Heart right ventricle (tissue), 16 donors: ENCODE results near the gene PCBP1. TPM values are rescaled to one million over a fixed set of nuclear protein-coding genes. Genes with fewer than 3 reads are reported as not detected.
"Not testable (repeated sequence)": the region's sequence is repeated elsewhere in the genome, so short reads cannot be mapped to it uniquely, and the experiment has no call there.

ENCODE experiments used
- ATAC-seq, 8 donors: fragments of 200-7000 bp; cut with Tn5 transposase; one replicate each; pipeline ENCODE4 v1.9.1; 2020; ENCODE audit warnings: mild to moderate bottlenecking in 8 of 8, moderate library complexity in 8 of 8, moderate number of reproducible peaks in 1 of 8
- DNase-seq, 2 donors: peaks; one replicate each; pipeline ENCODE4 v3.0.0-alpha.2; 2020
- H3K27ac ChIP-seq, 10 donors: fragments of 200-600 bp; sonication (generic) in 2 of 10; one replicate each; pipeline versions ENCODE4 v1.5.0 to v1.8.0; 2020 to 2022; ENCODE audit warnings: mild to moderate bottlenecking in 3 of 10
- H3K27me3 ChIP-seq, 7 donors: fragments of 200-600 bp; one replicate each; pipeline ENCODE4 v1.8.0; 2021 to 2022; ENCODE audit warnings: mild to moderate bottlenecking in 2 of 7
- H3K36me3 ChIP-seq, 9 donors: fragments of 200-600 bp; sonication (generic) in 1 of 9; one replicate each; pipeline versions ENCODE4 v1.5.0 to v1.8.0; 2020 to 2022; ENCODE audit warnings: mild to moderate bottlenecking in 2 of 9
- H3K4me1 ChIP-seq, 9 donors: fragments of 200-600 bp; sonication (generic) in 1 of 9; one replicate each; pipeline versions ENCODE4 v1.5.0 to v1.8.0; 2020 to 2022; ENCODE audit warnings: mild to moderate bottlenecking in 4 of 9
- H3K4me3 ChIP-seq, 10 donors: fragments of 200-600 bp; sonication (generic) in 2 of 10; one replicate each; pipeline versions ENCODE4 v1.5.0 to v1.8.0; 2020 to 2022; ENCODE audit warnings: mild to moderate bottlenecking in 7 of 10, moderate library complexity in 2 of 10
- H3K9me3 ChIP-seq, 11 donors: fragments of 200-600 bp in 10 of 11; sonication (generic) in 2 of 11; one replicate each; pipeline versions ENCODE4 v1.5.0 to v1.8.0; 2013 to 2022; ENCODE audit warnings: mild to moderate bottlenecking in 2 of 11, control low read depth in 1 of 11, moderate library complexity in 1 of 11
- WGBS, 2 donors: extraction: QIAGEN DNeasy Blood & Tissue Kit; methylation state at CpG; one replicate each; pipeline ENCODE4 v1.1.7; 2013; ENCODE audit warnings: inconsistent platforms in 1 of 2; 5-methylcytosine and 5-hydroxymethylcytosine counted together
- intact Hi-C, 10 donors: fragments of 100-400 bp; cut with DNase I; formaldehyde crosslinking; loops; one replicate each; pipeline versions ENCODE4 v1.11.1 to v1.14.2; 2022
- polyA plus RNA-seq, 2 donors: library from polyadenylated mRNA; stranded (reverse); fragments of 200-250 nt; gene quantifications; one replicate each; pipeline ENCODE4 v1.2.3, GENCODE V29; 2013
- total RNA-seq, 10 donors: library from RNA; stranded (reverse); fragmentation: NEBNext Ultra II Directional in 3 of 10; extraction: Animal tissue kit (Norgen Biotek cat#: 25700) in 3 of 10; gene quantifications; one replicate each; pipeline versions ENCODE4 v1.2.1 to v1.2.4, GENCODE V29; 2021 to 2023
- TF ChIP-seq, protein P1 (sequence below), 9 donors: fragments of 200-600 bp; sonication (generic) in 2 of 9; IDR thresholded peaks; one replicate each; pipeline versions ENCODE4 v1.5.0 to v1.8.0; 2021 to 2022; ENCODE audit warnings: antibody characterized with exemption in 9 of 9, mild to moderate bottlenecking in 5 of 9, moderate library complexity in 1 of 9
- donor health status: Arrhythmogenic right ventricular cardiomyopathy.
- donor health status: ischemic (EF 13 %, LVEDD 7.1; RV severe dilation, severe dysfunction).
- donor health status: healthy with polysubstance abuse.
- donor health status: DM: no; HTN: yes; CAD: no.
- donor health status: DM: no; HTN: no; CAD: no.
- donor health status: ischemic (EF 25% LVEDD 6.9; RV normal size, moderate dysfunction).
- donor health status: ischemic (EF 25% LVEDD 5.7; RV mildly dilated, moderate dysfunction).
- donor health status: healthy.
- donor health status: DM: yes; HTN: yes; CAD: no.
- donor health status: Ischemic cardiomyopathy.
- donor health status: ischemic (EF 35%, LVEDD 5.7; RV mildly dilated, moderate dysfunction).
- donor health status: nonischemic (EF 11% LVEDD 7.7; RV severe dilation, severe dysfunction).
- donor health status: DM: yes; HTN: yes; CAD: no.
- donor health status: PGD.
- donor health status: ischemic (EF 29% LVEDD 5.4; RV normal size, mild dysfunction).
- donor health status: nonischemic (EF 23%, LVEDD 6.1; RV moderate dilation, normal function).

The PCBP1 gene
- total and polyA plus RNA-seq, 12 donors, result 197 to 288 (median 224) TPM

DNA sequence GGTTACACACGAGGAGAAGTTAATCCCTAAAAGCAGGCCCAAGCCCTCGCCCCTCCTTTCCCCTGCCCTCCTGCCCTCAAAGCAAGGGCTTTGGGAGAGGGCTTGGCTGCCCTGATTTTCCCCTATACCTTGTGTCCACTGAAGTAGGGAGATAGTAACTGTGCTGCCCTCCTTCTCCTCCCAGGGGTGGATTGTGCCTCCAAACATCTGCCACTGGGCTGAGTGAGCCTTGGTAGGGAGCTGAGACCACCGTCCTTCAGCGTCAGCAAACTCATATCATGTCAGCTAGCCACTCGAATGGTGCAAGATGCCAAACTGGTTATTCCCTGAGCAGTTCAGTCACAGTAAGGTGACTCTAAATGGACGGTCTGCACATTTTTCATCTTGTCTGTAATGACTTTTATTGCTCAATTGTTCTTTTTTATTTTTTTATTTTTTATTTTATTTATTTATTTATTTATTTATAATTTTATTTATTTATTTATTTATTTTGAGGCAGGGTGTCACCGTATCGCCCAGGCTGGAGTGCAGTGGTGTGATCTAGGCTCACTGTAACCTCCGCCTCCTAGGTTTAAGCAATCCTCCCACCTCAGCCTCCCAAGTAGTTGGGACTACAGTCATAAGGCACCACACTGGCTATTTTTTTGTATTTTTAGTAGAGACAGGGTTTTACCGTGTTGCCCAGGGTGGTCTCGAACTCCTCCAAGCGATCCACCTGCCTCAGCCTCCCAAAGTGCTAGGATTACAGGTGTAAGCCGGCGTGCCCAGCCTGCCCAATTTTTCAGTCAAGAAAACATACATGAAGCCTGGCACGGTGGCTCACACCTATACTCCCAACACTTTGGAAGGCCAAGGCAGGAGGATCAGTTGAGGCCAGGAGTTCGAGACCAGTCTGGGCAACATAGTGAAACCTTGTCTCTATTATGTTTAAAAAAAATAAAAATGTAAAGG, 8.7 kb downstream of the PCBP1 start:
- peak overlapping the region in 9 of 10 donors; percentile 67 to 96 (median 85) for H3K27ac ChIP-seq
- no peaks in the 10 kb centered on the region for H3K27me3 ChIP-seq
- 92 to 94% methylated on average over 16 of the region's 16 CpGs for WGBS, 2 donors
- DNase-seq (no peak), ATAC-seq (peak in 4 of 8 donors; percentile 5 to 14 (median 9))
- intact Hi-C loops, result loop anchor here in 2 of 10 donors (2.0 kb wide), 3 partner anchors 13 to 45 kb away; no protein-coding TSS in a partner anchor
- H3K36me3 ChIP-seq, result peaks cover 0 to 5% (median 0%) of the 10 kb centered on the region in 9 donors
- TF ChIP-seq, protein P1, sequence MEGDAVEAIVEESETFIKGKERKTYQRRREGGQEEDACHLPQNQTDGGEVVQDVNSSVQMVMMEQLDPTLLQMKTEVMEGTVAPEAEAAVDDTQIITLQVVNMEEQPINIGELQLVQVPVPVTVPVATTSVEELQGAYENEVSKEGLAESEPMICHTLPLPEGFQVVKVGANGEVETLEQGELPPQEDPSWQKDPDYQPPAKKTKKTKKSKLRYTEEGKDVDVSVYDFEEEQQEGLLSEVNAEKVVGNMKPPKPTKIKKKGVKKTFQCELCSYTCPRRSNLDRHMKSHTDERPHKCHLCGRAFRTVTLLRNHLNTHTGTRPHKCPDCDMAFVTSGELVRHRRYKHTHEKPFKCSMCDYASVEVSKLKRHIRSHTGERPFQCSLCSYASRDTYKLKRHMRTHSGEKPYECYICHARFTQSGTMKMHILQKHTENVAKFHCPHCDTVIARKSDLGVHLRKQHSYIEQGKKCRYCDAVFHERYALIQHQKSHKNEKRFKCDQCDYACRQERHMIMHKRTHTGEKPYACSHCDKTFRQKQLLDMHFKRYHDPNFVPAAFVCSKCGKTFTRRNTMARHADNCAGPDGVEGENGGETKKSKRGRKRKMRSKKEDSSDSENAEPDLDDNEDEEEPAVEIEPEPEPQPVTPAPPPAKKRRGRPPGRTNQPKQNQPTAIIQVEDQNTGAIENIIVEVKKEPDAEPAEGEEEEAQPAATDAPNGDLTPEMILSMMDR (IDR thresholded peaks at IDR 0.05), result no peak
- H3K9me3 ChIP-seq, result no peaks in the 10 kb centered on the region
- H3K4me1 ChIP-seq, result peaks cover 0 to 44% (median 16%) of the 10 kb centered on the region in 9 donors
- peak overlapping the region in 1 of 10 donors; percentile 4 for H3K4me3 ChIP-seq

DNA sequence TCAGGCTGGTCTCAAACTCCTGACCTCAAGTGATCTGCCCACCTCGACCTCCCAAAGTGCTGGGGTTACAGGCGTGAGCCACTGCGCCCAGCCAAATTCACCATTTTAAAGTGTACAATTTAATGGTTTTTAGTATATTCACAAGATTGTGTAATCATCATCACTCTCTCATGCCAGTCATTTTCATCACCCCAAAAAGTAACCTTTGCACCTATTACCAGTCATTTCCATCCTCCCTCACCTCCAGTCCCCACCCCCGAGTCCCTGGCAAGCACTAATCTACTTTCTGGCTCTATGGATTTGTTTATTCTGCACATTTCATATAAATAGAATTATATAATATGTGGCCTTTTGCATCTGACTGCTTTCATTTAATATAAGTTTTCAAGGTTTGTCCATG, 10.8 kb downstream of the PCBP1 start:
- TF ChIP-seq, protein P1 (IDR thresholded peaks at IDR 0.05), result no peak
- DNase-seq (no peak), ATAC-seq (no peak)
- intact Hi-C loops, result no loop called here
- no peaks in the 10 kb centered on the region for H3K9me3 ChIP-seq
- no peaks in the 10 kb centered on the region for H3K36me3 ChIP-seq
- no peak overlapping the region for H3K4me3 ChIP-seq
- no peaks in the 10 kb centered on the region for H3K27me3 ChIP-seq
- 95 to 97% methylated on average over 4 of the region's 4 CpGs for WGBS, 2 donors
- H3K4me1 ChIP-seq, result peaks cover 0 to 34% (median 16%) of the 10 kb centered on the region in 9 donors
- no peak overlapping the region for H3K27ac ChIP-seq

DNA sequence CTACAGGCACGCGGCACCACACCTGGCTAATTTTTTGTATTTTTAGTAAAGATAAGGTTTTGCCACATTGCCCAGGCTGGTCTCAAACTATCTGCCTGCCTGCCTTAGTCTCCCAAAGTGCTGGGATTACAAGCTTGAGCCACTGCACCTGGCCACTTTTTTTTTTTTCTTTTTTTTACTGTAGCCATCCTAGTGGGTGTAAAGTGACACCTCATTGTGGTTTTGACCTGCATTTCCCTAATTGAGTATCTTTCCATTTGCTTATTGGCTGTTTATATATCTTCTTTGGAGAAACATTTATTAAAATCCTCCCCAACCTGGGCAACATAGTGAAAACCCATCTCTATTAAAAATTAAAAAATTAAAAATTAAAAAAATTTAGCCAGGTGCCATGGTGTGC, 12.0 kb downstream of the PCBP1 start:
- no peak overlapping the region for H3K27ac ChIP-seq
- H3K9me3 ChIP-seq, result no peaks in the 10 kb centered on the region
- H3K36me3 ChIP-seq, result no peaks in the 10 kb centered on the region
- ATAC-seq, result no peak
- DNase-seq, result no peak
- 96 to 98% methylated on average over 2 of the region's 2 CpGs for WGBS, 2 donors
- TF ChIP-seq, protein P1 (IDR thresholded peaks at IDR 0.05), result no peak
- intact Hi-C loops, result no loop called here
- no peak overlapping the region for H3K4me3 ChIP-seq
- peaks cover 0 to 35% (median 18%) of the 10 kb centered on the region in 9 donors for H3K4me1 ChIP-seq
- no peaks in the 10 kb centered on the region for H3K27me3 ChIP-seq

DNA sequence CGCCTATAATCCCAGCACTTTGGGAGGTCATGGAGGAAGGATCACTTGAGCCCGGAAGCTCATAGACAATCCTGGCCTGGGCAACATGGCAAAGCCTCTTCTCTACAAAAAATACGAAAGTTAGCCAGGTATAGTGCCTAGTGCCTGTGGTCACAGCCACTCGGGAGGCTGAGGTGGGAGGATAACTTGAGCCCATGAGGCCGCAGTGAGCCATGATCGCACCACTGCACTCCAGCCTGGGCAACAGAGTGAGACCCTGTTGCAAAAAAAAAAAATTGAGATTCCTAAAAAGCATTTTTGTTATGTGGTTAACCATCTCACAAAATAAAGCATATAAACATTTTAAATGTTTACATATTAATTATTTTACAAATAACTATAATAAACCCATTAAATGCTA, 13.9 kb downstream of the PCBP1 start:
- TF ChIP-seq, protein P1 (IDR thresholded peaks at IDR 0.05), result no peak
- ATAC-seq (no peak), DNase-seq (no peak)
- H3K27me3 ChIP-seq, result no peaks in the 10 kb centered on the region
- H3K4me3 ChIP-seq, result no peak overlapping the region
- no peaks in the 10 kb centered on the region for H3K9me3 ChIP-seq
- H3K27ac ChIP-seq, result no peak overlapping the region
- no peaks in the 10 kb centered on the region for H3K36me3 ChIP-seq
- WGBS, 2 donors, result 97 to 98% methylated on average over 6 of the region's 6 CpGs
- peaks cover 0 to 30% (median 4%) of the 10 kb centered on the region in 9 donors for H3K4me1 ChIP-seq
- intact Hi-C loops, result no loop called here

DNA sequence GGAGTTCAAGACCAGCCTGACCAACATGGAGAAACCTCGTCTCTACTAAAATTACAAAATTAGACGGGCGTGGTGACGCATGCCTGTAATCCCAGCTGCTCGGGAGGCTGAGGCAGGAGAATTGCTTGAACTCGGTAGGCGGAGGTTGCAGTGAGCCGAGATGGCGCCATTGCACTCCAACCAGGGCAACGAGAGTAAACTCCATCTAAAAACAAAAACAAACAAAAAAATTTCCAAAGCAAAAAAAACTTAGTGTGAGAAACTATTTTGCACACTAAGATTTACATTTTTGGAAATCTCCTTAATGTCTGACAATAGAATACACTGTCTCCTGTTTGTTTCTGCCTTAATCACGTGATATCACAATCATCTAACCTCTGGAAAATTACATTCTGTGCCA, 14.4 kb downstream of the PCBP1 start:
- H3K27me3 ChIP-seq, H3K9me3 ChIP-seq, H3K4me3 ChIP-seq, H3K36me3 ChIP-seq, ATAC-seq, DNase-seq, intact Hi-C loops, H3K27ac ChIP-seq: not testable (repeated sequence)
- peaks cover 0 to 25% (median 4%) of the 10 kb centered on the region in 9 donors for H3K4me1 ChIP-seq
- 95 to 96% methylated on average over 11 of the region's 11 CpGs for WGBS, 2 donors

DNA sequence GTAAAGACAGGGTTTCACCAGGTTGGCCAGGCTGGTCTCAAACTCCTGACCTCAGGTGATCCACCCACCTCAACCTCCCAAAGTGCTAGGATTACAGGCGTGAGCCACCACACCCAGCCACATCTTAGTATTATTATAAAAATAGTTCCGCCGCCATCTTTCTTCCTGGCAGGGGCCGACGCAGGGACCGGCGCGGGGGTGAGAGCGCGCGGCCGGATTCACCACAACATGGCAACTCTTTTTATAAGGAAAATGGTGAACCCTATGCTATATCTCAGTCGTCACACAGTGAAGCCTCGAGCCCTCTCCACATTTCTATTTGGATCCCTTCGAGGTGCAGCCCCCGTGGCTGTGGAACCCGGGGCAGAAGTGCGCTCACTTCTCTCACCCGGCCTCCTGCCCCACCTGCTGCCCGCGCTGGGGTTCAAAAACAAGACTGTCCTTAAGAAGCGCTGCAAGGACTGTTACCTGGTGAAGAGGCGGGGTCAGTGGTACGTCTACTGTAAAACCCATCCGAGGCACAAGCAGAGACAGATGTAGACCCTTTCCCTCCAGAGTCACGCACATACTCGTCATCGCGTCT, 15.1 kb downstream of the PCBP1 start:
- peaks cover 0 to 28% (median 4%) of the 10 kb centered on the region in 9 donors for H3K4me1 ChIP-seq
- H3K4me3 ChIP-seq, H3K9me3 ChIP-seq, H3K27me3 ChIP-seq, H3K36me3 ChIP-seq, intact Hi-C loops, DNase-seq, H3K27ac ChIP-seq: not testable (repeated sequence)
- WGBS, 2 donors, result 91 to 93% methylated on average over 29 of the region's 29 CpGs
- peak in 1 of 8 donors; percentile 30 for ATAC-seq
